MM.1S (cell line): ENCODE results near the gene DDX20.

Source experiments
- CTCF ChIP-seq: fragments of 300-600 bp; sonication (generic); IDR thresholded peaks from 2 replicates; pipeline ENCODE4 v1.5.1; 2016; ENCODE audit warnings: antibody characterized with exemption, low read length, mixed read lengths
- EZH2 ChIP-seq: fragments of 300-600 bp; sonication (generic); optimal IDR thresholded peaks from 2 replicates; pipeline ENCODE3; 2017; ENCODE audit warnings: low read depth, mild to moderate bottlenecking, antibody characterized with exemption, low read length, mixed read lengths
- EZH2phosphoT487 ChIP-seq: fragments of 300-600 bp; sonication (generic); IDR thresholded peaks from 2 replicates; pipeline ENCODE4 v1.6.1; 2018; ENCODE audit warnings: antibody characterized with exemption, low read length

DNA sequence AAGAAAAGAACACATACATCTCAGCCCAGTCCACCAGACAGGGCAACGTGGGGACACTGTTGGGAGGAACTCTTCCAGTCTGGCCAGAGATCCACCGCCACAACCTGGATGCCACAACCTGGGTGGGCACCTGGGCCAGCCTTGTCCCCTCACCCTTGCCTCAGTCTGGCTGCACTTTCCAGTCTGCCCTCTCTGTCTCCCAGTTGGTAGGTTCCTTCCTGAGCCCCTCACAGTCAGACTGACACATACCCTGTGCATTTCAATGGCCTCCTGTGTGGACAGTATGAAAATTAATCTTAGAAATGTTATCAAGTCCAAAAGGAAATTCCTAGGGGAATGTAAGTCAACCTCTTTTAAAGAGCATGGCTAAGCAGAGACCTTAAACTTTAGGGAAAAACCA lies 49.5 kb downstream of the DDX20 start:
- TF ChIP-seq EZH2: no peak
- no peak for TF ChIP-seq CTCF
- TF ChIP-seq EZH2phosphoT487: no peak
